MM.1S (cell line): ENCODE measurements around the gene TNIK.

Source experiments
- DNase-seq: peaks from one replicate; pipeline ENCODE4 v3.0.0-alpha.2; 2015
- H2AFZ ChIP-seq: fragments of 300-600 bp; sonication (generic); 2 replicates; pipeline ENCODE4 v1.6.0; 2016; ENCODE audit warnings: antibody characterized with exemption, low read length
- H3F3A ChIP-seq: fragments of 300-600 bp; sonication (generic); 2 replicates; pipeline ENCODE4 v1.6.1; 2016; ENCODE audit warnings: mild to moderate bottlenecking, antibody characterized with exemption, low read length, moderate library complexity, mixed read lengths; ENCODE audit not compliant: insufficient read depth
- H3K27ac ChIP-seq: fragments of 300-600 bp; sonication (generic); 2 replicates; pipeline ENCODE4 v1.5.1; 2016; ENCODE audit warnings: mild to moderate bottlenecking, low read length
- H3K27me3 ChIP-seq: fragments of 300-600 bp; sonication (generic); replicated peaks from 2 replicates; pipeline ENCODE4 v1.6.0; 2016; ENCODE audit warnings: low read length; ENCODE audit not compliant: insufficient read depth
- H3K36me3 ChIP-seq: fragments of 300-600 bp; sonication (generic); replicated peaks from 2 replicates; pipeline ENCODE4 v1.6.1; 2016; ENCODE audit warnings: mild to moderate bottlenecking, low read length, mixed read lengths; ENCODE audit not compliant: insufficient read depth
- H3K4me1 ChIP-seq: fragments of 300-600 bp; sonication (generic); 2 replicates; pipeline ENCODE4 v1.6.1; 2016; ENCODE audit warnings: low read length, mixed read lengths
- H3K4me2 ChIP-seq: fragments of 300-600 bp; sonication (generic); 2 replicates; pipeline ENCODE4 v1.6.0; 2016; ENCODE audit warnings: low read depth, low read length
- H3K4me3 ChIP-seq: fragments of 300-600 bp; sonication (generic); 2 replicates; pipeline ENCODE4 v1.5.1; 2016; ENCODE audit warnings: low read length, mixed read lengths
- H3K79me2 ChIP-seq: fragments of 300-600 bp; sonication (generic); 2 replicates; pipeline ENCODE4 v1.6.1; 2016; ENCODE audit warnings: mixed run types, low read length, mixed read lengths
- H3K9ac ChIP-seq: fragments of 300-600 bp; sonication (generic); 2 replicates; pipeline ENCODE4 v1.6.1; 2016; ENCODE audit warnings: low read length, mixed read lengths
- H3K9me2 ChIP-seq: fragments of 300-600 bp; sonication (generic); replicated peaks from 2 replicates; pipeline ENCODE4 v1.6.1; 2016; ENCODE audit warnings: mild to moderate bottlenecking, low read length, mixed read lengths; ENCODE audit not compliant: insufficient read depth
- H3K9me3 ChIP-seq: fragments of 300-600 bp; sonication (generic); replicated peaks from 2 replicates; pipeline ENCODE4 v1.6.1; 2016; ENCODE audit warnings: mild to moderate bottlenecking, low read length, mixed read lengths; ENCODE audit not compliant: insufficient read depth
- H4K20me1 ChIP-seq: fragments of 300-600 bp; sonication (generic); 2 replicates; pipeline ENCODE4 v1.6.1; 2016; ENCODE audit warnings: mild to moderate bottlenecking, low read length, moderate library complexity, mixed read lengths; ENCODE audit not compliant: insufficient read depth
- CTCF ChIP-seq: fragments of 300-600 bp; sonication (generic); IDR thresholded peaks from 2 replicates; pipeline ENCODE4 v1.5.1; 2016; ENCODE audit warnings: antibody characterized with exemption, low read length, mixed read lengths
- EZH2 ChIP-seq: fragments of 300-600 bp; sonication (generic); optimal IDR thresholded peaks from 2 replicates; pipeline ENCODE3; 2017; ENCODE audit warnings: low read depth, mild to moderate bottlenecking, antibody characterized with exemption, low read length, mixed read lengths
- EZH2phosphoT487 ChIP-seq: fragments of 300-600 bp; sonication (generic); IDR thresholded peaks from 2 replicates; pipeline ENCODE4 v1.6.1; 2018; ENCODE audit warnings: antibody characterized with exemption, low read length

The TNIK gene

GRCh38 chr3:171133337-171133736 lies 326.9 kb downstream of the TNIK start:
- Histone ChIP-seq H2AFZ (no peak overlapping the region), H3K4me3 (no peak overlapping the region), H3K4me1 (no peaks in the 10 kb centered on the region), H3K9ac (no peak overlapping the region), H3K9me2 (no peaks in the 10 kb centered on the region), H3K27me3 (no peaks in the 10 kb centered on the region), H3K27ac (no peak overlapping the region), H3K4me2 (no peak overlapping the region), H3K9me3 (no peaks in the 10 kb centered on the region), H3K36me3 (no peaks in the 10 kb centered on the region), H3K79me2 (no peaks in the 10 kb centered on the region), H4K20me1 (no peaks in the 10 kb centered on the region), H3F3A (no peaks in the 10 kb centered on the region)
- TF ChIP-seq EZH2 (no peak), EZH2phosphoT487 (no peak), CTCF (no peak)
- no peak for DNase-seq

- no peak overlapping the region for H2AFZ ChIP-seq
- H3K9ac ChIP-seq, result no peak overlapping the region
- H3K4me1 ChIP-seq, result no peaks in the 10 kb centered on the region
- H3K4me3 ChIP-seq, result no peak overlapping the region
- H3K9me3 ChIP-seq, result no peaks in the 10 kb centered on the region
- H3K27ac ChIP-seq, result no peak overlapping the region
- H3K36me3 ChIP-seq, result no peaks in the 10 kb centered on the region
- no peak for DNase-seq
- no peak overlapping the region for H3K4me2 ChIP-seq
- no peaks in the 10 kb centered on the region for H3K79me2 ChIP-seq
- H4K20me1 ChIP-seq, result no peaks in the 10 kb centered on the region
- TF ChIP-seq EZH2phosphoT487 (no peak), CTCF (no peak), EZH2 (no peak)
- no peaks in the 10 kb centered on the region for H3K27me3 ChIP-seq
- no peaks in the 10 kb centered on the region for H3K9me2 ChIP-seq
- no peaks in the 10 kb centered on the region for H3F3A ChIP-seq
Observed at GRCh38 chr3:171132873-171133272, 327.3 kb downstream of the TNIK start.

DNA sequence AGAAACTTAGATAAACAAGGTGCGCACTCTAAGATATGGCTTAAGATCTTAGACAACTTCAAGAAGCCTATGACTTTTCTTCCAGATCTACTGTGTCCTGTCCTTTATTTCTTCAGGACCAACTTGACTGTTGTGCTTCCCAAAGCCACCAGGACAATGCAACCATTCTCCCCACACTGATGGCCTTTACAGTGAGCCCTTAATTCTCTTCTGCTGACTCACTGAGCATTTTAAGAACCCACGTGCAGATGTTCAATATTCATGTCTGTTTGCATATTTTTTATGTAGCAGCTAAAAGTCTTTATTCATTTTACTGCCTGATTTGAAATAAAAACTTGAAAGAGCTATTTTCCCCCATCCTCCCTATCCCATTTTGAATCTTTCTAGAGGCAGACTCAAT lies 330.4 kb downstream of the TNIK start:
- H3F3A ChIP-seq, result no peaks in the 10 kb centered on the region
- no peak overlapping the region for H3K27ac ChIP-seq
- DNase-seq, result no peak
- no peaks in the 10 kb centered on the region for H3K4me1 ChIP-seq
- no peak overlapping the region for H3K4me2 ChIP-seq
- no peaks in the 10 kb centered on the region for H3K9me2 ChIP-seq
- no peaks in the 10 kb centered on the region for H3K79me2 ChIP-seq
- H3K36me3 ChIP-seq, result no peaks in the 10 kb centered on the region
- H2AFZ ChIP-seq, result no peak overlapping the region
- H4K20me1 ChIP-seq, result no peaks in the 10 kb centered on the region
- H3K9ac ChIP-seq, result no peak overlapping the region
- no peak overlapping the region for H3K4me3 ChIP-seq
- H3K27me3 ChIP-seq, result no peaks in the 10 kb centered on the region
- TF ChIP-seq CTCF (no peak), EZH2phosphoT487 (no peak), EZH2 (no peak)
- H3K9me3 ChIP-seq, result no peaks in the 10 kb centered on the region

- Histone ChIP-seq H3K27ac (no peak overlapping the region), H4K20me1 (no peaks in the 10 kb centered on the region), H3F3A (no peaks in the 10 kb centered on the region), H3K9me3 (no peaks in the 10 kb centered on the region), H3K4me3 (no peak overlapping the region), H3K79me2 (no peaks in the 10 kb centered on the region), H3K4me2 (no peak overlapping the region), H2AFZ (no peak overlapping the region), H3K27me3 (no peaks in the 10 kb centered on the region), H3K4me1 (no peaks in the 10 kb centered on the region), H3K36me3 (no peaks in the 10 kb centered on the region), H3K9ac (no peak overlapping the region), H3K9me2 (no peaks in the 10 kb centered on the region)
- TF ChIP-seq EZH2 (no peak), CTCF (no peak), EZH2phosphoT487 (no peak)
- DNase-seq, result no peak
Observed at GRCh38 chr3:171127611-171128010, 332.6 kb downstream of the TNIK start.
